ENCODE measurements around the gene RBMXL2.

RBMXL2 gene

DNA sequence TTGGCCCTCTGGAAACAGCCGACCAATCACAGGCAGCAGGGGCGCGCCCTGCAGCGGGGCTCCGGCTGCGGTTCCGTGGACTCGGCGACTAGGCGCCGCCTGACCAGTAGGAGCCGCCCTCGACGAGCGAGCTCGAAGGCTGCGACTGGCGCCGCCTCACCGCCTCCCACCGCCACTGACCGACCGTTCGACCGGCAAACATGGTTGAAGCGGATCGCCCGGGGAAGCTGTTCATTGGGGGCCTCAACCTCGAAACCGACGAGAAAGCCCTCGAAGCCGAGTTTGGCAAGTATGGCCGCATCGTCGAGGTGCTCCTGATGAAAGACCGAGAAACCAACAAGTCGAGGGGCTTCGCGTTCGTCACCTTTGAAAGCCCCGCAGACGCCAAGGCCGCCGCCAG, at the start of gene RBMXL2:
RBMXL2 (plus strand) TSS at position 78 of the 400 bp plus-strand sequence; CDS start at position 201, 123 bp downstream.
- DNase-seq (ENCODE audit: low read depth in 3 of 3, low spot score in 1 of 3), result no peak

DNA sequence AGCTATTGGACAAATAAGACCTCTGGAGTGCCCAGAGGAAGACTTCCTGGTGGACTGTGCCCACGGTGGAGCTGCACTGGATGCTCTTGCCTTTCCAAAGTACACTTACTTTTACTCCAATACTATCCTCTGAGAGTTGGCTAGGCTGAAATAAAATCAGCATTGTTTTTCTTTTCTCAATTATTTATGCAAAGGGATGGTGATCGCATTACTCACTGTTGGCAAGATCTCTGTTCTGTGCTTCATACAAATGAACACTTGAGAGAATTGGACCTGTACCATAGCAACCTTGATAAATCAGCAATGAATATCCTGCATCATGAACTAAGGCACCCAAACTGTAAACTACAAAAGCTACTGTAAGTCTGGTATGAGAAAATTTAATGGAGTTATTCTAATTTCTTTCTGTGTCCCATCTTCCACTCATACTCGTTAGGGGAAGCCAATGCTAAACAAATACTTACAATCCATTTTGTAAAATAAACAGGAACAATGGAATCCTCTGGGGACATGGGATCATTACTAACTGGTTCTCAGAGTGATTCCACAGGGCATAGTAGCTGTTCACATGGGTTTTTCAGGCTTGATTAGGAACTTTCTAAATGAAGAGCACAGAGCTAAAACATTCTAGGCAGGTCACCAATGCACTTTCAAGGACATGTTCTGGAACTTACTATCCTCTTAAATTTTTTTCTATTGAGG, 42.2 kb upstream of the RBMXL2 start:
- no peak for DNase-seq (ENCODE audit: low read depth in 3 of 3, low spot score in 1 of 3)

DNA sequence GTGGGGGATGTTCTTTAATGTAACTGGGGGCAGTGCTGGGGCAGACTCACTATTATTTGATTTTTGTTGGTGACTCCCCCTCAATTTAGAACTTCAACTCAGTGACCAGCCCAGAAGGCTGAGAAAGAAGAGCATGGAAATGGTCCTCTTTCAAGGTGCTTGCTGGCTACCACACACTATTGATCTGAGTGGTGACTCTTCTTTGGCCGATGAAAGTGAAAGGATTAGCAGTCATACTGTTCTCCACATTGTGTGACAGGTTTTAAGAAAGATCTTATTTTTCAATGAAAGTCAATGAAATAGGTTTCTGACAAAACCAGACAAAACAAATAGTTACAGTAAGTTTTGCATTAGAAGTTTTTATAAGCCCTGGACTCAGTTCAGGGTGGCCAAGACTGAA, 38.6 kb upstream of the RBMXL2 start:
- no peak for DNase-seq (ENCODE audit: low read depth in 3 of 3, low spot score in 1 of 3)

DNA sequence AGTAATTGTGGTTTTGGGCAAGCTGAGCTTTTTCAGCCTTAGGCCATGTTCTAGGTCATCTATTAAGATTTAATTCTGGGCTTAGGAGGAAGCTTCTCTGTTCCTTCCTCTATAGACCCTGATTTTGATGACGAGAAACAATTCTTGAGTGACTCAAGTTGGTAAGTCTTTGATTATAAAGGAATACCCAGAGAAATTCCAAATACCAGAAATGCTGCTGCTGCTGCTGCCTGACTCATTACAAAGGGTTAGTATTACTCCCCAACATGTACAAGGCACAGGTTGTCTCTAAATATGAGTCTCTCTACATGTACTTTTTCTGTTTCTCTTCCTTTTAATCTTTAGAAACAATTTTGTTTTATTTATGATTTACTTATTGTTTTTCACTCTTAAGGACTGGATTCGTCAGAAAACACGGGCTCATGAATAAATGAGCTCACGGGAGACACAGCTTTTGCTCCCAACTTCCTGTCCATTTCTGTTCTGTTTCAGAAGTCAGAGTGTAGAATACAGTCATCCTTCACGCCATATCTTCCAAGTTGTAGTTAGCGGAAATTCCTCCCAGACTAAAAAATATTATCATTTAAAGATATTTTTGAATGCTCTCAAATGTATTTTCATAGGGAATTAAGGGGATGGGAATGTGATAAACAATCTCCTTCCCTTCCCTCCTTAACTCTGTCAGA, 31.8 kb upstream of the RBMXL2 start:
- no peak for DNase-seq (ENCODE audit: low read depth in 3 of 3, low spot score in 1 of 3)

DNA sequence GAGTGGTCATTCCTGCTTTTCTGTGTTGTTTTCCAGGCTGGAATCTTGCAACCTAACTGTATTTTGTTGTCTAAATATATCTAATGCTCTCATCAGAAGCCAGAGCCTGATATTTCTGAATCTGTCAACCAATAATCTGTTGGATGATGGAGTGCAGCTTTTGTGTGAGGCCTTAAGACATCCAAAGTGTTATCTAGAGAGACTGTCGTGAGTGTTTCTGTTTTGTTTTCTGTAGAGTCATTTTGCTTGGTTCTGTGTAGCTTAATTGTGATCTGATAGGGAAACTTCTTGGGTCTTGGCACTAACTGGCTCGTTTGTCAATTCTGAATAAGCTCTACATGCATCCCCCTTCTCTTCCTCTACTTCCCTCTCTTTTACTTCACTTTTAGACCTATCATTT, 31.2 kb upstream of the RBMXL2 start:
- DNase-seq (ENCODE audit: low read depth in 3 of 3, low spot score in 1 of 3), result no peak

DNA sequence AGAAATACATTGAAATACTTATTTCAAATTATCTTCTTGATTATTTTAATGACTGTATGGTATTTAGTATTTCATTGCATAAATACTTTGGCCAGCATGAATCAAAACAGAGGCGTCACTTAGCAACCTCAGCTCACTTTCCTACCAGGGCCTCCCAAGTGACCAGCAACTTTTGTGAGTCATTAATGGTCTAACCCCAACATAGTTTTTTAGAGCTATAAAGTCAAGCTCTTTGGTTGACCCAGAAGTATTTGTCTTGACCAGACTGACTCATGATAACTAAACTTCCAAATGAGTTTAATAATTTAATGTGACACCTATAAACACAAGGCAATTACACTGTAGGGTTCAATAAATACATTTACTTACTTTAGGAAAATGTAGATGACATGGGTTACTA, 27.9 kb upstream of the RBMXL2 start:
- no peak for DNase-seq (ENCODE audit: low read depth in 3 of 3, low spot score in 1 of 3)

DNA sequence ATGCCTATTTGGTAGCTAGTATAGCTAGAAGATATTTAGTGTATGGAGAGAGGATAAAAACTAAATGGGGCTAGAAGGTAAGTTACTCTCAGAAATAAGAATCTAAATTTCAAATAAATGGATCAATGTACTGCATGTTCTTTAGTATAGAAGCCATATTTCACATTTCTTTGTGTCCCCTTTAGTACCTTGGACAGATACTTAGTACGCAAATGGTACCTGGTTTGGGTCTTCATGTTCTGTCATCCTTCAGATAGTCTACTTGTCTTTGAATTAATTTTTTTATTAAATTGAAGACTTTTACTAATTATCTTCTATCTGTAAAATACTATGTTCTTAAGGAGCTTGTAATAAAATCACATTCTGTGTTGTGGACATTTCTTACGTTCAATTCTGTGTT, 26.3 kb upstream of the RBMXL2 start:
- DNase-seq (ENCODE audit: low read depth in 3 of 3, low spot score in 1 of 3), result no peak

DNA sequence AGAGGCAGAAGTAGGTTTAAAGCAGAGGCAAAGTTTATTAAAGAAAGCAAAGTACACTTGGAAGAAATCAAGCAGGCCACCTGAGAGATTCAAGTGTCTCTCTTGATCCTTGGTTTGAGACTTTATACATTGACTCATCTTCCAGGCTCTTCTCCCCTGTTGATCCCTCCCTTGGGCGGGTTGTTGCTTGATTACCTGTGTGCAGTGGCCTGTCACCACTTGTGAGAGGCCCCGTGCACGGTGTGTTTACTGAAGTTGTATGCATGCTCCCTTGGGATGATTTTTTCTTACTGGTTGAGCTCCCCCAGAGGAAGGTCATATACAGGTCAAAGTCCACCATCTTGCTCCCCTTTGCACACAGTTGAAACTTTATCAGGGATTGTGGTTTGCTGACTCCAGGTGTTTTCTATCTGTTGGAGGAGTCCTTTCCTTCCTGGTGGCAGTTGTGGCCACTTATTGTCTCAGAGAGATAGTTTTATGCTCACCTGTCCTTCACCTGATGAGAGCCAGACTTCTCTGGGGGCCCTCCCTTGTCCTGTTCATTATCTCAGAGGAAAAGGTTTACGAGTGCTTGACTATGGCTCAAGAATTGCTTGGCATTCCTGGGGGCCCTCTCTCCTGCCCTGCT, 16.3 kb upstream of the RBMXL2 start:
- no peak for DNase-seq (ENCODE audit: low read depth in 3 of 3, low spot score in 1 of 3)

DNA sequence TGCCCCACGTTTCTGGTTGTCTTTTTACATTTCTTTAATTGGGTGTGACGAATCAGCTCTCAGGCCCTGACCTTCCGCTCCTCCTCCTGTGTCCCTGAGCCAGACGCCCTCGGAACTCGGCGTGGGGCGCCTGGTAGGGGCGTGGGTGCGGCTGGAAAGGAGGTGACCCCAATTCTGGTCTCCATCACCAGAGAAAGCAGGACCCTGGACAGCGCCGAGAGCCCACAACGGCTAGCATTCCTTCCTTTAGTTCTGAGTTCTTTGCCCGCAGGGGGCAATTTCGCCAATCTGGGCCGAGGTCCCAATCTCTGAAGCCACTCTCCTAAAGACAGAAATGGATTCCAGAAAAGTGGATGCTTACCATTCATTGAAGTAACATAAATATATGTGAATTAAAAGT, 11.7 kb upstream of the RBMXL2 start:
- no peak for DNase-seq (ENCODE audit: low read depth in 3 of 3, low spot score in 1 of 3)

DNA sequence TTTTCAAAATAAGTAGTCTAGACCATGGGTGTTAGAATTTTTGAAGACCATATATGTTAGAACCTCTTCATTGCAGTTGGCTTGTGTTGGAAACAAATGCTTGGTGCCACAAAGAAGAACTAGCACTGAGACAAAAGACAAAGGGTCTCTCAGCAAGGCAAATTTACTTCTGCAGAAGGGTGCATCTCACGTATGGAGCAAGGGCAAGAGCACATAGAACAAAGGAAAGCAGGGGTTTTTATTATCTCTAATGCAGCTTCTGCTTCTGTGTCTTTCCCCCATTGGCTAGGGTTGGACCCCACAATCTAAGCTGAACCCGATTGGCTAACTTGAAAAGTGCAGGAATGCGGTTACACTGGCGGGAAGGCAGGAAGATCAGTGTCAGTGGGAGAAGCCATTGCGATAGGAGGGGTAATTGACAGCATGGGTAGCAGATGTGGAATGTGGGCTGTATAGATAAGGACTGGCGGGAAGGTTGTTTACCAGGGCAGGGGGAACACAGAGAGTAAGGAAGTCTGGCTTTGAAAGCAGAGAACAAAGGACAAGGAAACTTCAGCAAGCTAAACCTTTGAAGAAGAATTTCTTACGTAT, 9.2 kb upstream of the RBMXL2 start:
- no peak for DNase-seq (ENCODE audit: low read depth in 3 of 3, low spot score in 1 of 3)

DNA sequence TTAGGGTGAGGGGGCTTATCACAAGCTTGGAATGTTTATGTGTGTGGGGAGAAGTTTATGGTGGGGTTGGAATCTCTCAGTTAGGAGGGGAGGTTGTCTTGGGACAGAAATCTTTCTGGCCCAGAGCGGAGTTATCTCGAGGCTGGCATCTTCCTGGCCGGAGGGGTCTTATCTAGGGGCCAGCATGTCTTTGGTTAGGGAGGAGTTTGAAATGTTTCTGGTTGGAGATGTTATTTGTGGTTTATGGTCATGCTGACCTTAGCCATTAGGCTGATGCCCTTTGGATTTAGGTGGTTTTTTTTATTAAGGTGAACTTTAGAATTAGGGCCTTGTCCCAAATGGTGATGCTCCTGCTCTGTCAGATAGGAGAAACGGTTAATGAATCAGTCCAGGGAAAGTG, 7.9 kb upstream of the RBMXL2 start:
- no peak for DNase-seq (ENCODE audit: low read depth in 3 of 3, low spot score in 1 of 3)

DNA sequence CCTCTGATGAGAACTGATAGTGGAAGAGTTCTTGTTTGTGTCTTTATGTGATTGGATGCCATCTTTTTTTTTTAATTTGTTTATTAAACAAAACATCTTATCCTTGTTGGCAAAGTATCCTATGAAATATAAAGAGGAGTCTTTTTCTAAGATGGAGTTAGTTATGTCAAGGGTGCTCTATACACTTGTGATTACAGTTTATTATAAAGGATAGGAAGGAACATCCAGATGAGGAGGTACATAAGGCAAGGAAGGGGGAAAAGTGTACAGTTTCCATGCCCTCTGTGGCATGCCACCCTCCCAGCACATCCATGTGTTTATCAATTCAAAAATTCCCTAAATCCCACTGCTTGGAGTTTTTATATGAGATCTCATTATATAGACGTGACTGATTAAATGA, 7.4 kb upstream of the RBMXL2 start:
- no peak for DNase-seq (ENCODE audit: low read depth in 3 of 3, low spot score in 1 of 3)

DNA sequence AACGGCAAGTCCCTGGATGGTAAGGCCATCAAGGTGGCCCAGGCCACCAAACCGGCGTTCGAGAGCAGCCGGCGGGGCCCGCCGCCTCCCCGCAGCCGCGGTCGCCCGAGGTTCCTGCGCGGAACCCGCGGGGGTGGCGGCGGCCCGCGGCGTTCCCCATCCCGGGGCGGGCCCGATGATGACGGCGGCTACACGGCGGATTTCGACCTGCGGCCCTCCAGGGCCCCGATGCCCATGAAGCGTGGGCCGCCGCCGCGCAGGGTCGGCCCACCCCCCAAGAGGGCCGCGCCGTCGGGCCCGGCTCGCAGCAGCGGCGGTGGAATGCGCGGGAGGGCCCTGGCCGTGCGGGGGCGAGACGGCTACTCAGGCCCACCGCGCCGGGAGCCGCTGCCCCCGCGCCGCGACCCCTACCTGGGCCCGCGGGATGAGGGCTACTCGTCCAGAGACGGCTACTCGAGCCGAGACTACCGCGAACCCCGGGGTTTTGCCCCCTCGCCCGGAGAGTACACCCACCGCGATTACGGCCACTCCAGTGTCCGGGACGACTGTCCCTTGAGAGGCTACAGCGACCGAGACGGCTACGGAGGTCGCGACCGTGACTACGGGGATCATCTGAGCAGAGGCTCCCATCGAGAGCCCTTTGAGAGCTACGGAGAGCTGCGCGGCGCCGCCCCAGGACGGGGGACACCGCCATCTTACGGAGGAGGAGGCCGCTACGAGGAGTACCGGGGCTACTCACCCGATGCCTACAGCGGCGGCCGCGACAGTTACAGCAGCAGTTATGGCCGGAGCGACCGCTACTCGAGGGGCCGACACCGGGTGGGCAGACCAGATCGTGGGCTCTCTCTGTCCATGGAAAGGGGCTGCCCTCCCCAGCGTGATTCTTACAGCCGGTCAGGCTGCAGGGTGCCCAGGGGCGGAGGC, 792 bp downstream of the RBMXL2 start:
- no peak for DNase-seq (ENCODE audit: low read depth in 3 of 3, low spot score in 1 of 3)

DNA sequence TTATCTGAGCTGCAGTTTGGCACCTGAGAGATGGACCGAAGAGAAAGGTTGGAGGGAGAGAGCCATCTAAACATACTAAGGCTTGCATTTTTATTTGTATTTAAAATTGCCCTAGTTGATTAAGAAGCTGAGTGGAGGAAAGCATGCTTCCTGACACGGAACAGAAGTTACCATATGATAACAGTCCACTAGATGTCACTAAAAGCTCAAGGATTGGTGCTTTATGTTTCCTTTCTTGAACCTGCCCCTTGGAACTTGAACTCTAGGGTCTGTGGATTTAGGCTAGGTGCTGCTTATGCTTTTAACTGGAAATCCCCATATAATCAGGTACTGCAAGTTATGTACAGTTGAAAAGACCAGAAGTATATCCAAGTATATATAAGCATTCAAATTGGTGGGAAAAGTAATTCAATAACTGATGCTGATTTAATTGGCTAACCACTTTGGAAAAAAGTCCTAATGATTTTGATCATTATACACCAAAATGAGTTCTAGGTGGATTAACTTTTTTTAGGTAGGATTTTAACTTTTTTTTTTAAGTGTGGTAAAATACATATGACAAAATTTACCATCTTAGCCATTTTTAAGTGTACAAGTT, 9.5 kb downstream of the RBMXL2 start:
- no peak for DNase-seq (ENCODE audit: low read depth in 3 of 3, low spot score in 1 of 3)

DNA sequence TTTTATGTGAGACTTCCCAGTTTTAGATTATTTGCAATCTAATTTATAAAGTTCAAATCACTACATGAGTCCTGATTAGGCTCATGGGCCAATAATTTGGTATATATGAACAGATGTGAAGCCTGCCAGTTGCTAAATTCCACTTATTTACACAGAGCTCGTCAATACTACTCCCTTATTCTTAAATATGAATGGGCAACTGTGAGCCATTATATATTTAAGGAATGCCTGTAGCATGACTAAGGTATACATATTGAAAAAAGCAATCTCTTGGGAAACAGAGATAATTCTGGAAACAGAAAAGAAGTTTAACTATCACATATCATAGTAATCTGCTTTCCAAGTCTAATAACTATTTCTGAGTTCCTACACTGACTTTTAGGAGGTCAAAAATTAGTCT, 27.0 kb downstream of the RBMXL2 start:
- DNase-seq (ENCODE audit: low read depth in 3 of 3, low spot score in 1 of 3), result no peak

DNA sequence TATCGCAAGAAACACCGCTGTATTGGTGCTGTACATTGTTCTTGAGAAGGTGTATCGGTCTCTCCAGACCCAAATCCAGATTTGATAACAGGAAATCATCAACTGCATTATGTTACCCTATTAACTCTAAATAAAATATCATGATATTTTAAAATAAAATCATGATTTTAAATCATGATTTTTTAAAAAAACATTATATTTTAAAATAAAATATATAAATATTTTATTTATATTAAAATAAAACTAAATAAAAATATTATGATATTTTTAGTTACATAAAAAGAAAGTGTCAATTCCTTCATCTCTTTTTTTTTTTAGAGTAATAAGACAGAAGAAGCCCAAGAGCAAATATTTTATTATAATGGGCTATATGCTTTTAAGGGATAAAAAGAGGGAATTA, 27.6 kb downstream of the RBMXL2 start:
- no peak for DNase-seq (ENCODE audit: low read depth in 3 of 3, low spot score in 1 of 3)

DNA sequence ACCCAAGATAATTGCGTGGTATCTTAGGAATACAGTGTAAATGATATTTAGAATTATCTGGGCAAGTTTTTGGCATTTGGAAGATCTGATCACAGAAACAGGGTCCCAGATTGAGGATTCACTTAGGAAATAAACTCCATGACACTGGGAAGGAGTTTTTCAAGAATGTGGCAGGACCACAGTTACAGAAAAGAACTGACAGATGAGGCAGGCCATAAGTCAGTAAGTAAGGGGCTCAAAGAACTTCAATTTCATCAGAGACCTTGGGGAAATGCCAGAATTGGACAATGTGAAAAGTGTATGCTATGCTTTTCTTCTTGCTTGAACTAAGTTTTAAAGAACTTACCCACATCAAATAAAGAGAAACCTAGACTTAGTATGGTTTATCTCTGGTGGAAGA, 49.3 kb downstream of the RBMXL2 start:
- DNase-seq (ENCODE audit: low read depth in 3 of 3, low spot score in 1 of 3), result no peak

Measured in stimulated activated CD4-positive, alpha-beta T cell treated with anti-CD3 and anti-CD28 coated beads, TNF-alpha, amount 100 ng/mL, for 1 hour (primary cell).